WTC11 (cell line): ENCODE results near the gene IFIH1. TPM values are rescaled to one million over a fixed set of nuclear protein-coding genes. Genes with fewer than 3 reads are reported as not detected.

ENCODE experiments used
- ATAC-seq: fragments of 200-7000 bp; cut with Tn5 transposase; 2 replicates; pipeline ENCODE4 v1.10.0; 2021; ENCODE audit warnings: mild to moderate bottlenecking, moderate library complexity
- CTCF ChIA-PET: fragments of 300-600 bp; sonication (Branson Sonifier 250); formaldehyde crosslinking; loops from one replicate; lab custom pipeline; 2021; ENCODE audit warnings: antibody characterized with exemption; lab: Charles Lee
- POLR2A ChIA-PET: fragments of 350-600 bp; sonication (Branson Sonifier 250); formaldehyde crosslinking; loops from one replicate; lab custom pipeline; 2021; ENCODE audit warnings: antibody characterized with exemption; lab: Charles Lee
- DNase-seq: peaks from one replicate; pipeline ENCODE4 v3.0.0; 2021; ENCODE audit warnings: low spot score
- H3K27ac Mint-ChIP-seq: 2 replicates; pipeline ENCODE4 v1.8.0; 2021; ENCODE audit warnings: mixed read lengths
- H3K27me3 Mint-ChIP-seq: 2 replicates; pipeline ENCODE4 v1.8.0; 2021; ENCODE audit warnings: low read depth, mild to moderate bottlenecking, moderate library complexity, mixed read lengths
- H3K36me3 Mint-ChIP-seq: 2 replicates; pipeline ENCODE4 v1.8.0; 2021; ENCODE audit warnings: mixed read lengths
- H3K4me1 Mint-ChIP-seq: 2 replicates; pipeline ENCODE4 v1.8.0; 2022; ENCODE audit warnings: mixed read lengths
- H3K4me3 Mint-ChIP-seq: 2 replicates; pipeline ENCODE4 v1.8.0; 2021; ENCODE audit warnings: mild to moderate bottlenecking, moderate library complexity, mixed read lengths
- H3K9me3 Mint-ChIP-seq: 2 replicates; pipeline ENCODE4 v1.8.0; 2021; ENCODE audit warnings: mixed read lengths
- AFF4 ChIP-seq: sonication (generic); formaldehyde crosslinking; IDR thresholded peaks from 2 replicates; pipeline ENCODE4 v1.8.1; 2023; ENCODE audit warnings: mild to moderate bottlenecking, missing genetic modification reagents, borderline replicate concordance
- CREM ChIP-seq: sonication (generic); formaldehyde crosslinking; IDR thresholded peaks from 2 replicates; pipeline ENCODE4 v1.8.1; 2022; ENCODE audit warnings: mild to moderate bottlenecking, missing genetic modification reagents, moderate library complexity
- E2F1 ChIP-seq: sonication (generic); formaldehyde crosslinking; IDR thresholded peaks from 2 replicates; pipeline ENCODE4 v1.8.0; 2022; ENCODE audit warnings: mild to moderate bottlenecking, missing genetic modification reagents
- EMX1 ChIP-seq: fragments of 250-450 bp; sonication (Bioruptor Pico); IDR thresholded peaks from 2 replicates; pipeline ENCODE4 v1.8.0; 2021; ENCODE audit warnings: mild to moderate bottlenecking
- FOXJ3 ChIP-seq: sonication (generic); formaldehyde crosslinking; IDR thresholded peaks from 2 replicates; pipeline ENCODE4 v1.9.0; 2021; ENCODE audit warnings: missing genetic modification reagents, mild to moderate bottlenecking, borderline replicate concordance
- GRHL2 ChIP-seq: fragments of 250-450 bp; sonication (Bioruptor Pico); IDR thresholded peaks from 2 replicates; pipeline ENCODE4 v1.8.0; 2022; ENCODE audit warnings: mild to moderate bottlenecking, moderate library complexity; ENCODE audit not compliant: insufficient replicate concordance, severe bottlenecking
- GTF2I ChIP-seq: fragments of 250-450 bp; sonication (Bioruptor Pico); conservative IDR thresholded peaks from 2 replicates; pipeline ENCODE4 v1.4.0; 2021; ENCODE audit warnings: mild to moderate bottlenecking
- IRF1 ChIP-seq: sonication (generic); formaldehyde crosslinking; IDR thresholded peaks from 2 replicates; pipeline ENCODE4 v1.8.0; 2023; ENCODE audit warnings: missing genetic modification reagents
- NFATC4 ChIP-seq: fragments of 250-450 bp; sonication (Bioruptor Pico); IDR thresholded peaks from 2 replicates; pipeline ENCODE4 v1.9.0; 2021; ENCODE audit warnings: mild to moderate bottlenecking
- SOX15 ChIP-seq: fragments of 250-450 bp; sonication (Bioruptor Pico); IDR thresholded peaks from 2 replicates; pipeline ENCODE4 v1.9.0; 2021; ENCODE audit warnings: mild to moderate bottlenecking
- SP1 ChIP-seq: sonication (generic); formaldehyde crosslinking; conservative IDR thresholded peaks from 2 replicates; pipeline ENCODE4 v1.8.1; 2022; ENCODE audit warnings: missing genetic modification reagents
- STAT6 ChIP-seq: sonication (generic); formaldehyde crosslinking; conservative IDR thresholded peaks from 2 replicates; pipeline ENCODE4 v1.8.1; 2023; ENCODE audit warnings: mild to moderate bottlenecking, low read depth, missing genetic modification reagents, moderate library complexity
- TEAD4 ChIP-seq: sonication (generic); formaldehyde crosslinking; IDR thresholded peaks from 2 replicates; pipeline ENCODE4 v1.8.0; 2022; ENCODE audit warnings: mild to moderate bottlenecking, missing genetic modification reagents
- ZNF317 ChIP-seq: sonication (generic); formaldehyde crosslinking; IDR thresholded peaks from 2 replicates; pipeline ENCODE4 v1.8.1; 2023; ENCODE audit warnings: low read depth, mild to moderate bottlenecking, moderate library complexity, missing genetic modification reagents, borderline replicate concordance
- ZNF425 ChIP-seq: fragments of 250-450 bp; sonication (Bioruptor Pico); conservative IDR thresholded peaks from 2 replicates; pipeline ENCODE4 v1.9.0; 2021; ENCODE audit warnings: mild to moderate bottlenecking
- total RNA-seq: library from RNA; stranded (reverse); gene quantifications from 3 replicates; pipeline ENCODE4 v1.2.3, GENCODE V29; 2021
- TF ChIP-seq, protein P1 (sequence below): sonication (generic); formaldehyde crosslinking; IDR thresholded peaks from 2 replicates; pipeline ENCODE4 v1.8.1; 2022; ENCODE audit warnings: low read depth, missing genetic modification reagents, borderline replicate concordance
- TF ChIP-seq, protein P2 (sequence below): sonication (generic); formaldehyde crosslinking; IDR thresholded peaks from 2 replicates; pipeline ENCODE4 v1.8.0; 2022; ENCODE audit warnings: mild to moderate bottlenecking, missing genetic modification reagents
- TF ChIP-seq, protein P3 (sequence below): sonication (generic); formaldehyde crosslinking; IDR thresholded peaks from 2 replicates; pipeline ENCODE4 v1.8.1; 2023; ENCODE audit warnings: mild to moderate bottlenecking, missing genetic modification reagents
- TF ChIP-seq, protein P4 (sequence below): sonication (generic); formaldehyde crosslinking; IDR thresholded peaks from 2 replicates; pipeline ENCODE4 v1.8.1; 2023; ENCODE audit warnings: mild to moderate bottlenecking, missing genetic modification reagents
- TF ChIP-seq, protein P5 (sequence below): sonication (generic); formaldehyde crosslinking; IDR thresholded peaks from 2 replicates; pipeline ENCODE4 v1.8.1; 2023; ENCODE audit warnings: mild to moderate bottlenecking, missing genetic modification reagents, moderate library complexity

Gene IFIH1
- total RNA-seq, 1 experiment from 2014 or later, result 1.3 TPM

DNA sequence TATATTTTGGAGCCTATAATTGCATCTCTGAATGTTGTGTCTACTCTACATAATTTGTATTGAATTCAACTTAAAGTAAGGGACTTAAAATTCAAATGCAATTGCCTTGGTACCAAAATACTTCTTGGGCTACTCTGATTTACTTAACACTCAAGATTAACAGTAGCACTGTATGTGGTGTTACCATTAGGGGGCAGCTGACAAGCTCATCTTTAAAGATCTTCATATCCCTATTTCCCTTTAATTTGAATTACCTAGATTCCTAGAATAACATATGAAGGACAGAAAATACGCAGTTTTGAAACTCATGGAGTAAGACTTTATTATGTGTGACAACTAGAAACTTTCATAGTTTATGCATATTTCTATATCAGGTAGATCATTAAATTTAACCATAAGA lies 37.8 kb downstream of the IFIH1 start (continued):
- TF ChIP-seq AFF4 (CRISPR knock-in tag) (no peak), STAT6 (CRISPR knock-in tag) (no peak), GTF2I (CRISPR knock-in tag) (no peak), SP1 (CRISPR knock-in tag) (no peak), TEAD4 (CRISPR knock-in tag) (no peak), IRF1 (CRISPR knock-in tag) (no peak), E2F1 (CRISPR knock-in tag) (no peak), CREM (CRISPR knock-in tag) (no peak), FOXJ3 (CRISPR knock-in tag) (no peak)
- TF ChIP-seq, protein P1, sequence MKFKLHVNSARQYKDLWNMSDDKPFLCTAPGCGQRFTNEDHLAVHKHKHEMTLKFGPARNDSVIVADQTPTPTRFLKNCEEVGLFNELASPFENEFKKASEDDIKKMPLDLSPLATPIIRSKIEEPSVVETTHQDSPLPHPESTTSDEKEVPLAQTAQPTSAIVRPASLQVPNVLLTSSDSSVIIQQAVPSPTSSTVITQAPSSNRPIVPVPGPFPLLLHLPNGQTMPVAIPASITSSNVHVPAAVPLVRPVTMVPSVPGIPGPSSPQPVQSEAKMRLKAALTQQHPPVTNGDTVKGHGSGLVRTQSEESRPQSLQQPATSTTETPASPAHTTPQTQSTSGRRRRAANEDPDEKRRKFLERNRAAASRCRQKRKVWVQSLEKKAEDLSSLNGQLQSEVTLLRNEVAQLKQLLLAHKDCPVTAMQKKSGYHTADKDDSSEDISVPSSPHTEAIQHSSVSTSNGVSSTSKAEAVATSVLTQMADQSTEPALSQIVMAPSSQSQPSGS (CRISPR knock-in tag), result no peak
- TF ChIP-seq, protein P2, sequence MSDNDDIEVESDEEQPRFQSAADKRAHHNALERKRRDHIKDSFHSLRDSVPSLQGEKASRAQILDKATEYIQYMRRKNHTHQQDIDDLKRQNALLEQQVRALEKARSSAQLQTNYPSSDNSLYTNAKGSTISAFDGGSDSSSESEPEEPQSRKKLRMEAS, result no peak
- TF ChIP-seq, all 79 proteins: peak for 0

DNA sequence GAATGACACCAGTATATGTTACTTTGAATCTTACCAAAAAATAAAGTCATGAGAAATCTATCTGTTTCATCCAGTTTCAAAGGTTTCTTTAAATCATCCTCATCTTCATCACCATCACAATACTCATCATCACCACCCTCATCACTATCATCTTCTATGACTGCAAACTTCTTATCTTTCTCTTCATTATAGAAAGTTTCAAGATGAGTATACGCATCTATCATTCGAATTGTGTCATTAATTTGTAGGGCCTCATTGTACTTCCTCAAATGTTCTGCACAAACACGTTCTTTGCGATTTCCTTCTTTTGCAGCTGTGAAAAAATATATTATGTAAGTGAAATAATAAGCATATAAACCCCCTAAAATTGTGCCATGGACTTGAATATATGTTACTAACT lies 41.1 kb downstream of the IFIH1 start:
- no peaks in the 10 kb centered on the region for H3K36me3 Mint-ChIP-seq
- H3K27ac Mint-ChIP-seq, result no peak overlapping the region
- TF ChIP-seq, protein P3, sequence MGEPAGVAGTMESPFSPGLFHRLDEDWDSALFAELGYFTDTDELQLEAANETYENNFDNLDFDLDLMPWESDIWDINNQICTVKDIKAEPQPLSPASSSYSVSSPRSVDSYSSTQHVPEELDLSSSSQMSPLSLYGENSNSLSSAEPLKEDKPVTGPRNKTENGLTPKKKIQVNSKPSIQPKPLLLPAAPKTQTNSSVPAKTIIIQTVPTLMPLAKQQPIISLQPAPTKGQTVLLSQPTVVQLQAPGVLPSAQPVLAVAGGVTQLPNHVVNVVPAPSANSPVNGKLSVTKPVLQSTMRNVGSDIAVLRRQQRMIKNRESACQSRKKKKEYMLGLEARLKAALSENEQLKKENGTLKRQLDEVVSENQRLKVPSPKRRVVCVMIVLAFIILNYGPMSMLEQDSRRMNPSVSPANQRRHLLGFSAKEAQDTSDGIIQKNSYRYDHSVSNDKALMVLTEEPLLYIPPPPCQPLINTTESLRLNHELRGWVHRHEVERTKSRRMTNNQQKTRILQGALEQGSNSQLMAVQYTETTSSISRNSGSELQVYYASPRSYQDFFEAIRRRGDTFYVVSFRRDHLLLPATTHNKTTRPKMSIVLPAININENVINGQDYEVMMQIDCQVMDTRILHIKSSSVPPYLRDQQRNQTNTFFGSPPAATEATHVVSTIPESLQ, result no peak
- TF ChIP-seq ZNF317 (CRISPR knock-in tag) (no peak), GRHL2 (no peak), NFATC4 (CRISPR knock-in tag) (no peak), ZNF425 (CRISPR knock-in tag) (no peak), SOX15 (CRISPR knock-in tag) (no peak), EMX1 (CRISPR knock-in tag) (no peak)
- TF ChIP-seq, protein P4, sequence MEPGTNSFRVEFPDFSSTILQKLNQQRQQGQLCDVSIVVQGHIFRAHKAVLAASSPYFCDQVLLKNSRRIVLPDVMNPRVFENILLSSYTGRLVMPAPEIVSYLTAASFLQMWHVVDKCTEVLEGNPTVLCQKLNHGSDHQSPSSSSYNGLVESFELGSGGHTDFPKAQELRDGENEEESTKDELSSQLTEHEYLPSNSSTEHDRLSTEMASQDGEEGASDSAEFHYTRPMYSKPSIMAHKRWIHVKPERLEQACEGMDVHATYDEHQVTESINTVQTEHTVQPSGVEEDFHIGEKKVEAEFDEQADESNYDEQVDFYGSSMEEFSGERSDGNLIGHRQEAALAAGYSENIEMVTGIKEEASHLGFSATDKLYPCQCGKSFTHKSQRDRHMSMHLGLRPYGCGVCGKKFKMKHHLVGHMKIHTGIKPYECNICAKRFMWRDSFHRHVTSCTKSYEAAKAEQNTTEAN (CRISPR knock-in tag), result no peak
- TF ChIP-seq, protein P5, sequence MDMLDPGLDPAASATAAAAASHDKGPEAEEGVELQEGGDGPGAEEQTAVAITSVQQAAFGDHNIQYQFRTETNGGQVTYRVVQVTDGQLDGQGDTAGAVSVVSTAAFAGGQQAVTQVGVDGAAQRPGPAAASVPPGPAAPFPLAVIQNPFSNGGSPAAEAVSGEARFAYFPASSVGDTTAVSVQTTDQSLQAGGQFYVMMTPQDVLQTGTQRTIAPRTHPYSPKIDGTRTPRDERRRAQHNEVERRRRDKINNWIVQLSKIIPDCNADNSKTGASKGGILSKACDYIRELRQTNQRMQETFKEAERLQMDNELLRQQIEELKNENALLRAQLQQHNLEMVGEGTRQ (CRISPR knock-in tag), result no peak

More for the DNA sequence above, 41.1 kb downstream of the IFIH1 start:
- H3K9me3 Mint-ChIP-seq, result no peaks in the 10 kb centered on the region
- no peak for DNase-seq
- no peaks in the 10 kb centered on the region for H3K27me3 Mint-ChIP-seq
- peaks cover 3% of the 10 kb centered on the region; the same call in 1 of the 2 replicates for H3K4me1 Mint-ChIP-seq
- CTCF ChIA-PET, result no interaction called here
- no peak for ATAC-seq
- no peak overlapping the region for H3K4me3 Mint-ChIP-seq
- POLR2A ChIA-PET, result no interaction called here
